GM12864 (cell line): ENCODE measurements around the gene WNT1.

Source experiments
- DNase-seq: peaks from one replicate; pipeline ENCODE4 v3.0.0-alpha.2; 2011; ENCODE audit warnings: low read depth
- H3K4me3 ChIP-seq: 2 replicates; pipeline ENCODE4 v1.5.1; 2011; ENCODE audit warnings: mild to moderate bottlenecking, low read depth, low read length, control low read depth
- TF ChIP-seq, protein P1 (sequence below): IDR thresholded peaks from 2 replicates; pipeline ENCODE4 v1.5.1; 2011; ENCODE audit warnings: low read depth, mild to moderate bottlenecking, moderate library complexity, low read length, control low read depth, inconsistent platforms; ENCODE audit errors: missing control alignments

WNT1 gene

DNA sequence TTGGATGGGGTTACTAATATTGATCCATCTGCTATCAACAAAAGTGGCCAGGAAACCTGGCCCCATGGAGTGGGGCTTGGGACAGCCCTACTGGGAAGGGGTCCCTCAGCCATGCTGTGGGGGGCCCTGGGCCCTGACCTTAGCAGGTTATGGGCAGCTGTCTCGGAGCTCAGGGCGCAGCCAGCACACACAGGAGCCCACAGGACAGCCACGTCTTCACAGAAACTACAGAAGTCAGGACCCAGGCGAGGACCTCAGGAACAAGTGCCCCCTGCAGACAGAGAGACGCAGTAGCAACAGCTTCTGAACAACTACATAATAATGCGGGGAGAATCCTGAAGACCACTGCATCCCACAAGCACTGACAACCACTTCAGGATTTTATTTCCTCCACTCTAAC lies 41.0 kb upstream of the WNT1 start:
- no peak for DNase-seq

DNA sequence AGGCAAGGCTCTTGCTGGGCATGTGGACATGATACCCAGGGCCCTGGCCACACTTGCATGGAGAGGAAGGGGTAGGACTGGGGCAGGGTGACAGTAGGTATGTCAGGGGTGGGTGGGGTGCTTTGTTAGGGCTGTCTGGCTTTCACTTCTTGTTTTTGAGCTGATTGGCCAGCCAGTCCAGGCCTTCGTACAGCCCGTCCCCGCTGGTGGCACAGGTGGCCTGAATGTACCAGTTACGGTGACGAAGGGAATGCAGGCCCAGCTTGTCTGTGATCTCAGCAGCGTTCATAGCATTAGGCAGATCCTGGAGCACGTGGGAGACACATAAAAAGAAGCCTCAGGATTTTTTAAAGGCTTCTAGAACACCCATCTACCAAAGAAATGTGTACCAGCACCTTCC lies 39.3 kb upstream of the WNT1 start:
- DNase-seq, result no peak
- TF ChIP-seq, protein P1, sequence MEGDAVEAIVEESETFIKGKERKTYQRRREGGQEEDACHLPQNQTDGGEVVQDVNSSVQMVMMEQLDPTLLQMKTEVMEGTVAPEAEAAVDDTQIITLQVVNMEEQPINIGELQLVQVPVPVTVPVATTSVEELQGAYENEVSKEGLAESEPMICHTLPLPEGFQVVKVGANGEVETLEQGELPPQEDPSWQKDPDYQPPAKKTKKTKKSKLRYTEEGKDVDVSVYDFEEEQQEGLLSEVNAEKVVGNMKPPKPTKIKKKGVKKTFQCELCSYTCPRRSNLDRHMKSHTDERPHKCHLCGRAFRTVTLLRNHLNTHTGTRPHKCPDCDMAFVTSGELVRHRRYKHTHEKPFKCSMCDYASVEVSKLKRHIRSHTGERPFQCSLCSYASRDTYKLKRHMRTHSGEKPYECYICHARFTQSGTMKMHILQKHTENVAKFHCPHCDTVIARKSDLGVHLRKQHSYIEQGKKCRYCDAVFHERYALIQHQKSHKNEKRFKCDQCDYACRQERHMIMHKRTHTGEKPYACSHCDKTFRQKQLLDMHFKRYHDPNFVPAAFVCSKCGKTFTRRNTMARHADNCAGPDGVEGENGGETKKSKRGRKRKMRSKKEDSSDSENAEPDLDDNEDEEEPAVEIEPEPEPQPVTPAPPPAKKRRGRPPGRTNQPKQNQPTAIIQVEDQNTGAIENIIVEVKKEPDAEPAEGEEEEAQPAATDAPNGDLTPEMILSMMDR, result no peak
- no peak overlapping the region for H3K4me3 ChIP-seq

More for the DNA sequence above, 41.0 kb upstream of the WNT1 start:
- H3K4me3 ChIP-seq, result no peak overlapping the region
- TF ChIP-seq, protein P1, result no peak

DNA sequence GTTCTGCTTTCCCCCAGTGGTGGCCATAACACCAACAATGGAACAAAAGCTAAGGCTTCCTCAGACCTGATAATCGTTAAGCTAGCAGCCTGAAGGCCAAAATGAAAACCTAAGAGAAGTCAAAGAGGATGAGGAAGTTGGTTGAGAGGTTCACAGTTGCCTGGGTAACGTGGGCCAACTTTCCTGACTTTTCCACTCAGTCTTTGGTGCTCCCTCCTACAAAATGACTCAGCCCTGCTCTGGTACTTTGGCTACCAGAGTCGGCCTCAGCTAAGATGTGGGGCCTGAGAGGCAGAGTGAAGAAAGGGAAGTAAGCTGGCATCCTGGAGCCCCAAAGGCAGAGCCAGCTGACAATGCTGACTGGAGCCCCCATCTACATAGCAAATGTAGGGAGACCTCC lies 37.9 kb upstream of the WNT1 start:
- no peak for DNase-seq
- no peak overlapping the region for H3K4me3 ChIP-seq
- TF ChIP-seq, protein P1, result no peak

DNA sequence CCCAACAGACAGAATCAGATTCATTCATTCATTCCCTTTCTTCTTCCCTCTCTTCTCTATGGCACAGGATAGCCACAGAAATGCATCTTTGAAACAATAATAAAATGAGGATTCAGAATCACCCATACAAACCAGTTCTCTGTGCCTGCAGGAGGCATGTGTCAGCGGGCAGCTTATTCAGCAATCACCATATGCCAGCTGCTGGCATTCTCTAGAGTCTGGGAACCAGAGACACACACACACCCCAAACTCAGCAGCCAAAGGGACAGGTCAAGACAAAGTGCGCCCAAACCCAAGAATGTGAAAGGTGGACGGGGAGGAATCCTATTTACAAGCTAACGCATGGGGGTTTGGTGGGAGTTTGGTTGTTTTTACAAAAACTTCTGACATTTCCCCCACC lies 34.9 kb upstream of the WNT1 start:
- DNase-seq, result no peak
- TF ChIP-seq, protein P1, result no peak

DNA sequence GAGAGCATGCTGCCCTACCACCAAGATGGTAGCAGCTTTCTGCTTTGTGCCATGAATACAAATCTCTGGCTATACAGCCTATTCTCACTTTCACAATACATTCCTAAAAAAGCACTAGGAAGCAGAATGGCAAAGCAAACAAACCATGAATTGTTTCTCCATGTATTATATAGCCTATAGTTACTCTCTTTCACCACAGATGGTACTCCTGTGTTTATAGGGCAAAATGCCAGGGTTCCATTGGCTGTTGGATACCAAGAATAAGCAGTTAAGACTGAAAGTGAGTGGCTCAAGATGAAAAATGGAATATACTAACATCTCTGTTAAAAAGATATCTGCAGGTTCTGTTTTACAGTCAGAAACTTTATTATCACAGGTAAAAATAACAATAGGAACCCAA lies 31.9 kb upstream of the WNT1 start:
- H3K4me3 ChIP-seq, result no peak overlapping the region
- TF ChIP-seq, protein P1, result no peak
- no peak for DNase-seq

More for the DNA sequence above, 34.9 kb upstream of the WNT1 start:
- no peak overlapping the region for H3K4me3 ChIP-seq

DNA sequence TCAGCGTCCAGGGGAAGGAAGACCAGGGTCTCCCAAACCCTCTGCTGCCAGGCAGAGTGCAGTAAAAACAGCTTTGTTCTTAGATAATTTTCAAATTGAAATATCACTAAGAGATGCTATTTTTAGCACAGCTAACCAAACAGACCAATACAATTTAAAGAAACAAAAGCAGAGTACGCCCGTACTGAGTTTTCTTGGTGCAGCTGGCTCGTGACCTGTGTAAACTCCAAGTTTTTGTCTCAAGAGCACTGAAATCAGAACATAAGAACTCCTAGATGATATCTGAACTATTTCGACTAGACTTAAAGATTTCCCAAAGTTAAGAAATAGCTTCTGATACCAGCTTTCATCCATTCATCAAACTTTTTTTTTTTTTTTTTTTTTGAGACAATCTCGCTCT lies 31.2 kb upstream of the WNT1 start:
- TF ChIP-seq, protein P1, result no peak
- no peak for DNase-seq
- H3K4me3 ChIP-seq, result no peak overlapping the region

DNA sequence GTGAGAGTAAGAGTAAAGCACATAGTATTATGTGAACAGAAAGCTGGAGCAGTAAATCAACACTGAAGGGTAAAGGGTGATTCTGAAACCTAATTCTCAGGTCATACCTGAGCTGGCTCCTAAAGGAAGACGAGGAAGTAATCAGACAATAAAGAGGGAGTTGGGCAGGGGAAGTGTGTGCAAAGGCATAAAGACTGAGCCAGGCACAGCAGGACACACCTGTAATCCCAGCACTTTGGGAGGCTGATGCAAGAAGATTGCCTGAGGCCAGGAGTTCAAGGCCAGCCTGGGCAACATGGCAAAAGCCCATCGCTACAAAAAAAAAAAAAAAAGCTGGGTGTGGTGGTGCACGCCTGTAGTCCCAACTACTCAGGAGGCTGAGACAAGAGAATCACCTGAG lies 30.4 kb upstream of the WNT1 start:
- TF ChIP-seq, protein P1, result no peak
- DNase-seq, result no peak
- H3K4me3 ChIP-seq, result no peak overlapping the region
